Heart right ventricle (tissue), 16 donors: Measurements from ENCODE around the gene PHACTR4. TPM values are rescaled to one million over a fixed set of nuclear protein-coding genes. Genes with fewer than 3 reads are reported as not detected.

Source experiments
- ATAC-seq, 8 donors: fragments of 200-7000 bp; cut with Tn5 transposase; one replicate each; pipeline ENCODE4 v1.9.1; 2020; ENCODE audit warnings: mild to moderate bottlenecking in 8 of 8, moderate library complexity in 8 of 8, moderate number of reproducible peaks in 1 of 8
- DNase-seq, 2 donors: peaks; one replicate each; pipeline ENCODE4 v3.0.0-alpha.2; 2020
- H3K27ac ChIP-seq, 10 donors: fragments of 200-600 bp; sonication (generic) in 2 of 10; one replicate each; pipeline versions ENCODE4 v1.5.0 to v1.8.0; 2020 to 2022; ENCODE audit warnings: mild to moderate bottlenecking in 3 of 10
- H3K27me3 ChIP-seq, 7 donors: fragments of 200-600 bp; one replicate each; pipeline ENCODE4 v1.8.0; 2021 to 2022; ENCODE audit warnings: mild to moderate bottlenecking in 2 of 7
- H3K36me3 ChIP-seq, 9 donors: fragments of 200-600 bp; sonication (generic) in 1 of 9; one replicate each; pipeline versions ENCODE4 v1.5.0 to v1.8.0; 2020 to 2022; ENCODE audit warnings: mild to moderate bottlenecking in 2 of 9
- H3K4me1 ChIP-seq, 9 donors: fragments of 200-600 bp; sonication (generic) in 1 of 9; one replicate each; pipeline versions ENCODE4 v1.5.0 to v1.8.0; 2020 to 2022; ENCODE audit warnings: mild to moderate bottlenecking in 4 of 9
- H3K4me3 ChIP-seq, 10 donors: fragments of 200-600 bp; sonication (generic) in 2 of 10; one replicate each; pipeline versions ENCODE4 v1.5.0 to v1.8.0; 2020 to 2022; ENCODE audit warnings: mild to moderate bottlenecking in 7 of 10, moderate library complexity in 2 of 10
- H3K9me3 ChIP-seq, 11 donors: fragments of 200-600 bp in 10 of 11; sonication (generic) in 2 of 11; one replicate each; pipeline versions ENCODE4 v1.5.0 to v1.8.0; 2013 to 2022; ENCODE audit warnings: mild to moderate bottlenecking in 2 of 11, control low read depth in 1 of 11, moderate library complexity in 1 of 11
- whole genome bisulfite sequencing, 2 donors: extraction: QIAGEN DNeasy Blood & Tissue Kit; methylation state at CpG; one replicate each; pipeline ENCODE4 v1.1.7; 2013; ENCODE audit warnings: inconsistent platforms in 1 of 2; 5-methylcytosine and 5-hydroxymethylcytosine counted together
- intact Hi-C, 10 donors: fragments of 100-400 bp; cut with DNase I; formaldehyde crosslinking; loops; one replicate each; pipeline versions ENCODE4 v1.11.1 to v1.14.2; 2022
- polyA plus RNA-seq, 2 donors: library from polyadenylated mRNA; stranded (reverse); fragments of 200-250 nt; gene quantifications; one replicate each; pipeline ENCODE4 v1.2.3, GENCODE V29; 2013
- total RNA-seq, 10 donors: library from RNA; stranded (reverse); fragmentation: NEBNext Ultra II Directional in 3 of 10; extraction: Animal tissue kit (Norgen Biotek cat#: 25700) in 3 of 10; gene quantifications; one replicate each; pipeline versions ENCODE4 v1.2.1 to v1.2.4, GENCODE V29; 2021 to 2023
- TF ChIP-seq, protein P1 (sequence below), 9 donors: fragments of 200-600 bp; sonication (generic) in 2 of 9; IDR thresholded peaks; one replicate each; pipeline versions ENCODE4 v1.5.0 to v1.8.0; 2021 to 2022; ENCODE audit warnings: antibody characterized with exemption in 9 of 9, mild to moderate bottlenecking in 5 of 9, moderate library complexity in 1 of 9
- donor health status: Arrhythmogenic right ventricular cardiomyopathy.
- donor health status: ischemic (EF 13 %, LVEDD 7.1; RV severe dilation, severe dysfunction).
- donor health status: healthy with polysubstance abuse.
- donor health status: DM: no; HTN: yes; CAD: no.
- donor health status: DM: no; HTN: no; CAD: no.
- donor health status: ischemic (EF 25% LVEDD 6.9; RV normal size, moderate dysfunction).
- donor health status: ischemic (EF 25% LVEDD 5.7; RV mildly dilated, moderate dysfunction).
- donor health status: healthy.
- donor health status: DM: yes; HTN: yes; CAD: no.
- donor health status: Ischemic cardiomyopathy.
- donor health status: ischemic (EF 35%, LVEDD 5.7; RV mildly dilated, moderate dysfunction).
- donor health status: nonischemic (EF 11% LVEDD 7.7; RV severe dilation, severe dysfunction).
- donor health status: DM: yes; HTN: yes; CAD: no.
- donor health status: PGD.
- donor health status: ischemic (EF 29% LVEDD 5.4; RV normal size, mild dysfunction).
- donor health status: nonischemic (EF 23%, LVEDD 6.1; RV moderate dilation, normal function).

Gene PHACTR4
- total and polyA plus RNA-seq, 12 donors: 14.0 to 36.1 (median 18.5) TPM

DNA sequence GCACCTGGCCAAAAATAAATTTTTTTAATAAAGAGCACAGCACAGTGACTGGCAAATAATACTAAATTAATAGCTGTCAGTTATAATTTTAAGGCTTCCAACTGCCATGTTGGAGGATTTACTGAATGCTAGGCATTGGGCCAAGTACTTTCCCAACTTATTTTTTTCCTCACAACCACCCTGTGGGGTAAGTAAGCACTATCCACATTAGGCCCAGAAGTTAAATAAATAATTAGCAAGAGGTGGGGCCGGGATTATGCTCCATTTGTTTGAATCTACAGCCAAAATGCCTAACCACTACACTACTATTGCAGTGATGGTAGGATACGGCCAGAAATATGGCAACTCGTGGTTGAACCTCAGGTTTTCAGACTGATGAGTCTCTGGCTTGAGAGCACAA is 178.8 kb downstream of the PHACTR4 start:
- no peaks in the 10 kb centered on the region for H3K9me3 ChIP-seq
- H3K27ac ChIP-seq: no peak overlapping the region
- TF ChIP-seq, protein P1, sequence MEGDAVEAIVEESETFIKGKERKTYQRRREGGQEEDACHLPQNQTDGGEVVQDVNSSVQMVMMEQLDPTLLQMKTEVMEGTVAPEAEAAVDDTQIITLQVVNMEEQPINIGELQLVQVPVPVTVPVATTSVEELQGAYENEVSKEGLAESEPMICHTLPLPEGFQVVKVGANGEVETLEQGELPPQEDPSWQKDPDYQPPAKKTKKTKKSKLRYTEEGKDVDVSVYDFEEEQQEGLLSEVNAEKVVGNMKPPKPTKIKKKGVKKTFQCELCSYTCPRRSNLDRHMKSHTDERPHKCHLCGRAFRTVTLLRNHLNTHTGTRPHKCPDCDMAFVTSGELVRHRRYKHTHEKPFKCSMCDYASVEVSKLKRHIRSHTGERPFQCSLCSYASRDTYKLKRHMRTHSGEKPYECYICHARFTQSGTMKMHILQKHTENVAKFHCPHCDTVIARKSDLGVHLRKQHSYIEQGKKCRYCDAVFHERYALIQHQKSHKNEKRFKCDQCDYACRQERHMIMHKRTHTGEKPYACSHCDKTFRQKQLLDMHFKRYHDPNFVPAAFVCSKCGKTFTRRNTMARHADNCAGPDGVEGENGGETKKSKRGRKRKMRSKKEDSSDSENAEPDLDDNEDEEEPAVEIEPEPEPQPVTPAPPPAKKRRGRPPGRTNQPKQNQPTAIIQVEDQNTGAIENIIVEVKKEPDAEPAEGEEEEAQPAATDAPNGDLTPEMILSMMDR (IDR thresholded peaks at IDR 0.05): no peak
- DNase-seq (no peak), ATAC-seq (no peak)
- no peaks in the 10 kb centered on the region for H3K27me3 ChIP-seq
- peaks cover 0 to 6% (median under 1%) of the 10 kb centered on the region in 9 donors for H3K4me1 ChIP-seq
- intact Hi-C loops: no loop called here
- no peak overlapping the region for H3K4me3 ChIP-seq
- 86 to 93% methylated on average over 3 of the region's 3 CpGs for WGBS, 2 donors
- no peaks in the 10 kb centered on the region for H3K36me3 ChIP-seq

Other genes starting within 250 kb of the PHACTR4 start
- gene PTAFR, start 193.1 kb upstream of the PHACTR4 start, total RNA-seq: 10 to 100 TPM in 1 of 10 donors, 1 to 10 TPM in 5, under 1 TPM in 4; 0.76 to 13.4 (median 1.4) TPM
- 1 to 10 TPM in 1 of 2 donors, under 1 TPM in 1; 0.73 to 1.6 TPM for gene PTAFR, start 193.1 kb upstream of the PHACTR4 start, polyA plus RNA-seq
- gene DNAJC8, start 136.7 kb upstream of the PHACTR4 start, total RNA-seq: 10 to 100 TPM; 53.9 to 64.5 (median 58.0) TPM
- 10 to 100 TPM; 39.7 to 74.0 TPM for gene DNAJC8, start 136.7 kb upstream of the PHACTR4 start, polyA plus RNA-seq
- gene ATP5IF1, start 133.6 kb upstream of the PHACTR4 start, total RNA-seq: 100 to 1,000 TPM; 255 to 482 (median 420) TPM
- 1,000 to 10,000 TPM in 1 of 2 donors, 100 to 1,000 TPM in 1; 311 to 3,942 TPM for gene ATP5IF1, start 133.6 kb upstream of the PHACTR4 start, polyA plus RNA-seq
- gene SESN2, start 110.2 kb upstream of the PHACTR4 start, total RNA-seq: 1 to 10 TPM; 1.9 to 6.0 (median 3.6) TPM
- 1 to 10 TPM; 2.4 to 7.9 TPM for gene SESN2, start 110.2 kb upstream of the PHACTR4 start, polyA plus RNA-seq
- 10 to 100 TPM in 6 of 10 donors, 1 to 10 TPM in 4; 6.5 to 13.9 (median 10.8) TPM for gene MED18, start 40.7 kb upstream of the PHACTR4 start, total RNA-seq
- 10 to 100 TPM; 10.4 to 20.4 TPM for gene MED18, start 40.7 kb upstream of the PHACTR4 start, polyA plus RNA-seq
- gene RCC1, start 136.3 kb downstream of the PHACTR4 start, total RNA-seq: 10 to 100 TPM in 1 of 10 donors, 1 to 10 TPM in 9; 2.3 to 17.8 (median 3.9) TPM
- 10 to 100 TPM in 1 of 2 donors, 1 to 10 TPM in 1; 3.8 to 15.3 TPM for gene RCC1, start 136.3 kb downstream of the PHACTR4 start, polyA plus RNA-seq
- gene TRNAU1AP, start 183.3 kb downstream of the PHACTR4 start, total RNA-seq: 10 to 100 TPM; 13.1 to 21.2 (median 15.2) TPM
- 10 to 100 TPM; 17.3 to 21.4 TPM for gene TRNAU1AP, start 183.3 kb downstream of the PHACTR4 start, polyA plus RNA-seq
- gene RAB42, start 222.5 kb downstream of the PHACTR4 start, total RNA-seq: 1 to 10 TPM in 3 of 10 donors, under 1 TPM in 7; 0.17 to 3.4 (median 0.50) TPM
- under 1 TPM; 0.57 to 0.59 TPM for gene RAB42, start 222.5 kb downstream of the PHACTR4 start, polyA plus RNA-seq